Kidney (tissue), 14 donors: Measurements from ENCODE around the gene ERC2. TPM values are rescaled to one million over a fixed set of nuclear protein-coding genes. Genes with fewer than 3 reads are reported as not detected.

Source experiments
- DNase-seq, 5 donors: peaks; one replicate each; pipeline ENCODE4 v3.0.0-alpha.2; 2013 to 2020
- FAIRE-seq: peaks from 2 replicates; lab custom pipeline; 2012; peaks lifted over from hg19 to GRCh38; lab: Jason Lieb, UNC
- H3K27ac ChIP-seq, 2 donors: one replicate each; pipeline ENCODE4 v1.7.0; 2013; ENCODE audit warnings: low read depth in 2 of 2, low read length in 2 of 2, inconsistent platforms in 1 of 2
- H3K27me3 ChIP-seq: one replicate; pipeline ENCODE4 v1.7.1; 2013; ENCODE audit warnings: low read length, inconsistent platforms; ENCODE audit not compliant: control insufficient read depth, insufficient read depth
- H3K36me3 ChIP-seq, 3 donors: one replicate each; pipeline versions ENCODE4 v1.7.0 to v1.7.1; 2013; ENCODE audit warnings: low read length in 3 of 3, control low read depth in 1 of 3, inconsistent platforms in 1 of 3; ENCODE audit not compliant: insufficient read depth in 3 of 3, control insufficient read depth in 2 of 3
- H3K4me1 ChIP-seq, 3 donors: one replicate each; pipeline versions ENCODE4 v1.7.0 to v1.7.1; 2013; ENCODE audit warnings: low read length in 3 of 3, inconsistent platforms in 1 of 3, low read depth in 1 of 3; ENCODE audit not compliant: control insufficient read depth in 2 of 3, insufficient read depth in 2 of 3
- H3K4me3 ChIP-seq, 3 donors: one replicate each; pipeline versions ENCODE4 v1.7.0 to v1.8.1; 2013; ENCODE audit warnings: low read length in 3 of 3, control low read depth in 1 of 3, inconsistent platforms in 1 of 3
- H3K9ac ChIP-seq, 3 donors: one replicate each; pipeline versions ENCODE4 v1.7.0 to v1.7.1; 2013; ENCODE audit warnings: low read length in 3 of 3, control low read depth in 1 of 3, inconsistent platforms in 1 of 3
- H3K9me3 ChIP-seq, 3 donors: one replicate each; pipeline versions ENCODE4 v1.7.0 to v1.7.1; 2013; ENCODE audit warnings: low read length in 3 of 3, control low read depth in 1 of 3, inconsistent platforms in 1 of 3; ENCODE audit not compliant: control insufficient read depth in 2 of 3, insufficient read depth in 1 of 3
- CTCF ChIP-seq: IDR thresholded peaks from 3 replicates; pipeline ENCODE4 v1.5.1; 2012; ENCODE audit warnings: mild to moderate bottlenecking, moderate library complexity, borderline replicate concordance; ENCODE audit not compliant: insufficient read depth; ENCODE audit errors: extremely low read depth
- intact Hi-C: fragments of 100-400 bp; cut with DNase I; formaldehyde crosslinking; loops from one replicate; pipeline ENCODE4 v1.11.1; 2022
- polyA plus RNA-seq: library from polyadenylated mRNA; stranded (reverse); fragments of 350-450 nt; fragmentation: Illumina TruSeq; extraction: RNeasy Lipid Tissue Mini Kit (QIAGEN cat#74804); gene quantifications from one replicate; pipeline ENCODE4 v1.2.3, GENCODE V29; 2014; ENCODE audit warnings: low read depth, low replicate concordance; ENCODE audit not compliant: insufficient read depth
- total RNA-seq: library from RNA; stranded (reverse); fragmentation: NEBNext Ultra II Directional; extraction: Animal tissue kit (Norgen Biotek cat#: 25700); gene quantifications from one replicate; pipeline ENCODE4 v1.2.1, GENCODE V29; 2021
- donor health status: control.
- donor health status: control.
- donor health status: control.
- donor health status: control.
- donor health status: control.
- donor health status: DM: yes; HTN: yes; CAD: no.
- donor health status: Normal renal cell carcinoma (clear cell type).

Gene ERC2
- total and polyA plus RNA-seq, 2 donors from 2014 or later = 0.92 to 3.8 TPM

GRCh38 chr3:55909373-55909772, 558.9 kb downstream of the ERC2 start:
- DNase-seq (no peak), FAIRE-seq (no peak)
- Histone ChIP-seq H3K27ac (no peak overlapping the region), H3K9ac (no peak overlapping the region), H3K9me3 (no peaks in the 10 kb centered on the region), H3K27me3 (no peaks in the 10 kb centered on the region), H3K4me1 (no peaks in the 10 kb centered on the region), H3K4me3 (no peak overlapping the region), H3K36me3 (no peaks in the 10 kb centered on the region)
- intact Hi-C loops = no loop called here
- no peak for TF ChIP-seq CTCF

DNA sequence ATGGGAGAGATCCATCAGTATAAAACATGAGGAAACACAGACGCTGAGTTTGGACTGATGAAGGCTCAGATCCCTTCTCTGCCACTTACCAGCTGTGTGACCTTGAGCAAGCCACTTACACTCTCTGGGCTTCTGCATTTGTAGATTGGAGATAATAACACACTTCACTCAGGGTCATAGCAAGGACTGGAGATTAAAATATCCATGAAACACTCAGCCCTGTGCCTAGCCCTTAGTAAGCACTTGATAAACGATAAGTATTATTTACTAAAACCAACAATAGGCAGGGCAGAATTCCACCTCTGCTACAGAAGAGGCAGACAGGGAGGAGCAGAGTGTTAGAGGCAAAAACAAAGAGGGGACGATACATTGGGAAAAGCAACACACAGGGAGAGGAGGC, 560.7 kb downstream of the ERC2 start:
- Histone ChIP-seq H3K27ac (no peak overlapping the region), H3K4me3 (no peak overlapping the region), H3K27me3 (no peaks in the 10 kb centered on the region), H3K9me3 (no peaks in the 10 kb centered on the region), H3K9ac (no peak overlapping the region), H3K36me3 (no peaks in the 10 kb centered on the region), H3K4me1 (no peaks in the 10 kb centered on the region)
- intact Hi-C loops = no loop called here
- FAIRE-seq = no peak
- DNase-seq = no peak
- TF ChIP-seq CTCF = no peak

GRCh38 chr3:55906896-55907295, 561.4 kb downstream of the ERC2 start:
- Histone ChIP-seq H3K4me1 (no peaks in the 10 kb centered on the region), H3K9ac (no peak overlapping the region), H3K27ac (no peak overlapping the region), H3K4me3 (no peak overlapping the region), H3K36me3 (no peaks in the 10 kb centered on the region), H3K27me3 (no peaks in the 10 kb centered on the region), H3K9me3 (no peaks in the 10 kb centered on the region)
- intact Hi-C loops = no loop called here
- TF ChIP-seq CTCF = no peak
- no peak for FAIRE-seq
- DNase-seq = no peak

GRCh38 chr3:55904716-55905115, 563.6 kb downstream of the ERC2 start:
- no peak for DNase-seq
- FAIRE-seq = no peak
- intact Hi-C loops = no loop called here

More at GRCh38 chr3:55904716-55905115, 563.6 kb downstream of the ERC2 start:
- TF ChIP-seq CTCF = no peak
- Histone ChIP-seq H3K9me3 (no peaks in the 10 kb centered on the region), H3K27me3 (no peaks in the 10 kb centered on the region), H3K4me3 (no peak overlapping the region), H3K27ac (no peak overlapping the region), H3K9ac (no peak overlapping the region), H3K36me3 (no peaks in the 10 kb centered on the region), H3K4me1 (no peaks in the 10 kb centered on the region)
